ENCODE measurements around the gene OR2H2. TPM values are rescaled to one million over a fixed set of nuclear protein-coding genes. Genes with fewer than 3 reads are reported as not detected.

The OR2H2 gene
- total RNA-seq, 2 experiments from 2014 or later = not detected

DNA sequence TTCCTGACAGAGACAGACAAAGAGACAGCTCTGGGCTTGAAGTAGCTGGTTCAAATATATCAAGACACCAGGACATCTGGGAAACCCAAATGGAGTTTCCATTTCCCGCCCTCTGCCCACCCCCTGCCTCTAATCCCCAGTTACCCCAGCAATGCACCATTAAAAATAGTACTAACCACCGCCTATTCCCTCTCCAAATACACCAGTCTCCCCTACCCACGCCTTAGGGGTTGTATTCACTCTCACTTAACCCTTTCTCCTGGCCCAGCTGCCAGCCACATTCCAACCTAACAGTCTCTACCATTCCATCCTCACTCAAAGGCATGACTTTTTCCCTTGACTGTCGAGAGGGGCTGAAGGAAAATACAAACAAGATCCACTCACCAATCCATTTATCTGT, 25.6 kb downstream of the OR2H2 start:
- H3K36me3 Mint-ChIP-seq = peaks cover 9% of the 10 kb centered on the region

DNA sequence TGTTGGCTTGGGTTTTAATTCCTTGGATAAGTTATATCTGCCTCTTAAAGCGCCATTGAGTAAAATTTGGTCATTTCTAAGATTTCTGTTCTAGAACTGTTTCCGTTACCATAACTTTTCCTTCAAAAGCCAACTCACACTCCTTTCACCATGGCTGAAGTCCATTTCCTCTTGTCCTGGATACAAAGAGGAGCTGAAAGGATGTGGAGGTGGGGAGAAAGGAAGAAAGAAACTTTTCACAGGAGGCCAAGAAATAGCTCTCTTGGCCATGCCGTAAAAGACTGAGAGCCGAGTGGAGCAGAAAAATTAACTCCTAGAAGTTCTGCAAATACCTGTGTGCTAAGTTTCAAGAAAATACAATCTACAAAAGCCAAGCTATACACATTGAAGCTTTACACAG, 26.5 kb downstream of the OR2H2 start:
- Mint-ChIP-seq H3K36me3 (peaks cover 9% of the 10 kb centered on the region), H3K27me3 (no peaks in the 10 kb centered on the region), H3K4me3 (no peak overlapping the region), H3K4me1 (no peaks in the 10 kb centered on the region), H3K27ac (no peak overlapping the region), H3K9me3 (no peaks in the 10 kb centered on the region)
- DNase-seq = no peak

More for the DNA sequence above, 25.6 kb downstream of the OR2H2 start:
- H3K4me1 Mint-ChIP-seq = no peaks in the 10 kb centered on the region
- H3K27me3 Mint-ChIP-seq = no peaks in the 10 kb centered on the region
- H3K4me3 Mint-ChIP-seq = no peak overlapping the region
- H3K27ac Mint-ChIP-seq = no peak overlapping the region
- DNase-seq = no peak
- H3K9me3 Mint-ChIP-seq = no peaks in the 10 kb centered on the region

DNA sequence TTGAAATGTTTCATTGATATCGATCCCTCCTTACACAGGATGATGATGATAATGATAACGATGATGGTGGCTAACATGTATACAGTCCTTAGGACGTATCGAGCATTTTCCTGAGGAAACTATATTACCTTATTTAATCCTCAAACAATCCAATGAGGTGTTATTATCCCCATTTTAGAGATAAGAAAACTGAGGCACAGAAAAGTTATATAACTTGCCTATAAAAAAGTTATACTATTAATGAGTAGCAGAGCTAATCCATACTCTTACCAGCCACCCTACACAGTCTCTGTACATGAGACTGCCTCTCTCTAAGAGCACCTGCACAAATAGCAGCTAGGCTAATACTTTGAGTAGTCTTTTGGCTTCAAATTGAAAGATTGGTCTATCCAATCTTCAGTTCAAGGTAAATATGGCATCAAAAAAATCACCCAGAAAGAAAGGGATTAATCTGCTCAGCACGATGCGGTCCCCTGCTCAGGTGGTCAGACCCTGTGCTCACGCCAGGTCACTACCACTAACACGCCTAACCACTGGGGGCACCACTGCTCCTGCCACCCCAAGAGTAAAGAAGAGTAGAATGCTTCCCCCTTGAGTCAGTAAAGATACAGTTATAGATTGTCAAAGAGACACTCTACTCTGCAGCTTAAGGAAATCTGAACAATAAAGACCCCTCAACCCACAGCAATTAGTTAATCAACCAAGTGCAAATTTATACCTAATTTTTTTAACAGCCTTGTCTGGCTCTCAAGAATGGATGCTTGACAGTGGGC, 33.0 kb downstream of the OR2H2 start:
- DNase-seq = no peak
- H3K4me1 Mint-ChIP-seq = no peaks in the 10 kb centered on the region
- H3K27ac Mint-ChIP-seq = no peak overlapping the region
- no peaks in the 10 kb centered on the region for H3K9me3 Mint-ChIP-seq
- peaks cover 4% of the 10 kb centered on the region for H3K36me3 Mint-ChIP-seq
- H3K27me3 Mint-ChIP-seq = no peaks in the 10 kb centered on the region
- H3K4me3 Mint-ChIP-seq = no peak overlapping the region

DNA sequence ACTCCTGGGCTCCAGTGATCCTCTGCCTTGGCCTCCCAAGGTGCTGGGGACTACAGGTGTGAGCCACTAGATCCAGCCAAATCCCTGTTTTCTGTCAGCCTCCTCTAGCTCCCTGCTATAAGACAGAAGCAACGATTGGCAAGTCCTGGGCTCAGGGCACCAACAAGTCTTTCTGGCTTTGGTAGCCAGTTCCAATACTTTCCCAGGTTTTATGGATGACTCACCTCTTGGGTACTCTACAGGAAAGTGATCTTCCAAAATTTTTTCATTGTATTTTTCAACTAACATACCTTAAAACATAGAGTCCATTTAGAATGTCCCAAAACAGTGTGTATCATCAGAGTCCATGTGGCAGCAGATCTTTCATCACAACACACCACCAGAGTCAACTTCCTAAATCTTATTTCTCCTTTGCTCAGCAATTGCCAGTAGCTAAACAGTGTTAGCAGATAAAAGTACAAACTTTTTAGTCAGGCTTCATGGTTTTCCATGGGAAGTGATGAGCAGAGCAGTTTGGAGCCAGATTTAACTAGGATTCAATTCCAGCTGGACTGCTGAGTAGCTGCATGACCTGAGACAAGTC, 34.7 kb downstream of the OR2H2 start:
- Mint-ChIP-seq H3K4me3 (no peak overlapping the region), H3K9me3 (no peaks in the 10 kb centered on the region), H3K4me1 (no peaks in the 10 kb centered on the region), H3K36me3 (no peaks in the 10 kb centered on the region), H3K27me3 (no peaks in the 10 kb centered on the region), H3K27ac (no peak overlapping the region)
- no peak for DNase-seq

DNA sequence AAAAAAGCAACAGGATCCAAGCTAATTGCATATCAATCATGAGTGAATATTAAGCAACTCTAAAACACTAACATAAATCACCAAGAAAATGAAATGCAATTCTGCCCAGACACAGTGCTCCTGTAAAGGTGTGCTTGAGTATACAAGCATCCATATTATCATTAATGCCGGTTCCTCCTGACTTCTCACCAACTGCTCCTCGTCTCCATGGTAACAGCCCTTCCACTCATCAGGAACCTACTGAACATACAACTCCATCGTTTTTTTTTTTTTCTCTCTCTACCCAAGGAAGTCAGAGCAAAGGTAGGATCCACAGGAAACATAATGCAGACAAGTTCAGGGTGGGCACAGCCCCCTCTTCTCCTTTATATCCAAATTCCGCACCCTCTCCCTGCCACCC, 35.7 kb downstream of the OR2H2 start:
- H3K9me3 Mint-ChIP-seq = no peaks in the 10 kb centered on the region
- H3K4me3 Mint-ChIP-seq = no peak overlapping the region
- H3K27me3 Mint-ChIP-seq = no peaks in the 10 kb centered on the region
- no peak for DNase-seq
- H3K36me3 Mint-ChIP-seq = no peaks in the 10 kb centered on the region
- no peaks in the 10 kb centered on the region for H3K4me1 Mint-ChIP-seq
- no peak overlapping the region for H3K27ac Mint-ChIP-seq

DNA sequence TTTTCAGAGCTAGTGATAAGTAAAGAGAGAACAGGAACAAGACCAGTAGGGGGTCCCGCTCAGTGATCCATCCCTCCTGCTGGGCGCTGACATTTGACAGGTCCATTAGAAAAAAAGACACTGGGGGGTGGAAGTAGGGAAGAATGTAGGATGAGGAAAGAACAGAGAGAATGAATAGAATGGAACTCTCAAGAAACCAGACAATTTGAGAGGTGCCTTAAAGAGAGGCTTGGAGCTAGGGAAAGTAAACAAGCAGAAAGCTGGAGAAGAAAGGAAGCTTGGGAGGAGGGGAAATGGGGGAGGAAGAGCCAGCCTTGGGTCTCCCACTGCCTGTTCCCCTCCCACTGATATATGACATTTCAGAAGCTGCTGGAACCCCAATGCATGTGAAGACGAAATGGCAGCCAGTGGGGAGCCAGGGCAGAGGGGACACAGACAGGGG, 39.6 kb downstream of the OR2H2 start:
- H3K36me3 Mint-ChIP-seq = no peaks in the 10 kb centered on the region
- H3K9me3 Mint-ChIP-seq = no peaks in the 10 kb centered on the region
- H3K4me3 Mint-ChIP-seq = no peak overlapping the region
- peaks cover 12% of the 10 kb centered on the region for H3K4me1 Mint-ChIP-seq
- DNase-seq = no peak
- peaks cover 6% of the 10 kb centered on the region for H3K27me3 Mint-ChIP-seq
- H3K27ac Mint-ChIP-seq = no peak overlapping the region

DNA sequence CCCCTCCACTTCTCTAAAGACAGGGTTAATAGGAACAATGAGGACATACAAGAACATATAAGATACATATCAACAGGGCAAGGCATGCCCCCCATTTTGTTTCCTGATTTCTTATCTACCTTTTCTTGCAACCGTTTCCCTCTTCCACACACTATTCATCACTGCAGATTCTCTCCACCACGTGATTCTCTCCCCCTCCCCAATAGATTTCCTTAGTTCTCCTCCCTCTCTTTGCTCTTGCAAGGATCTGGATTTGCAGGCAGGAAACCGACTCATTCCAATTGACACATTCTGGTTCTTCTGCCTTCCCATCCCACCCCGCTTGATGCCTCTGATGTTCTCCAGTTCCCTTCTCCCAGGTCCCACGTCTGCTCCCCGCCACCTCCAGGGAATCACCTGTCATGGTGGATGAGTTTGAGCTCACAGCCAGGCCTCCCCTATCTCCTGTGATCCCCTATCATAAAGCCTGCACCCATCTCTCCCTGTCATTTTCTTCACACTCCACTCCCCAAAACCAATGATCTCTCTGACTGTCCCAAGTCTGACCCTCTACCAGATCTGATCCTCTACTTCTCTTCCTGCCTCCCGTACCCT, 40.5 kb downstream of the OR2H2 start:
- Mint-ChIP-seq H3K27ac (no peak overlapping the region), H3K4me1 (peaks cover 13% of the 10 kb centered on the region), H3K27me3 (peaks cover 6% of the 10 kb centered on the region), H3K36me3 (peaks cover 1% of the 10 kb centered on the region), H3K4me3 (no peak overlapping the region), H3K9me3 (no peaks in the 10 kb centered on the region)
- no peak for DNase-seq

DNA sequence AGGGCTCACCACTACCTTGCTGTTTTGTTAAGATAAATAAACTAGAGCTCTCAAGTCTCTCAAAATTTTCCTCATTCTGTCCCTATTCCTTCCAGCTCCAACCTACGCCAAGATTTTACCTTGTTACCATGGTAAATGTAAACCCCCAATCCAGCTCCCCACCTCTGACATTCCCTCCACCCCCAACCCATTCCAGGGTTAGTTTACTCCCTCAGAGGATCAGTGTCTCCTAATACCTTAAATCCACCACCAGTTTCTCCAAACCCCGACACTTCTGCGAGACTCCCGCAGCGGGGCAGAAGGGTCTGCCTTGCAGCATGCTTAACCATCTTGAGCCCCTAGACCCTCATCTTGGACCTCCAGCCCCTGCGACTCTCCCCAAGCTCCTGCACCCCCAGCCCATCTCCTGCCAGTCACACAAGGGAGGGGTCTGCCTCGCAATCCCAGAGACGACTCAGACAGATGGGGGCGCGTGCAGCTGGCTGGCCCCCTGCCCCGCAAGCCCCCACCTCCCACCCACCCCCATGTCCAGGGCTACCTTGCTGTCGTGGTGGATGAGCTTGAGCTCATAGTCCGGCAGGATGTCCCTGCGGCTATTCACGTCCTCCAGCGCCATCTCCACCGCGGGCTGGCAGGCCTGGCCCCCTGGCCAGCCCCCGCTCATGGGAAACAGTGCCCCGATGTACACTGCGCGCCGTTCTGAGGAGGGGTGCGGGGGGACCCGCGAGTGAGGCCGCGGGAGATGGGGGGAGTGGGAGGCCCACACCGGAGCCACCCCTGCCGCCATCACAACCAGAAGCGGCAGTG, 42.2 kb downstream of the OR2H2 start:
- H3K27ac Mint-ChIP-seq = no peak overlapping the region
- H3K4me3 Mint-ChIP-seq = peak overlapping the region; percentile 2
- peaks cover 26% of the 10 kb centered on the region for H3K4me1 Mint-ChIP-seq
- H3K27me3 Mint-ChIP-seq = peaks cover 10% of the 10 kb centered on the region
- H3K36me3 Mint-ChIP-seq = peaks cover 1% of the 10 kb centered on the region
- no peak for DNase-seq
- H3K9me3 Mint-ChIP-seq = no peaks in the 10 kb centered on the region

DNA sequence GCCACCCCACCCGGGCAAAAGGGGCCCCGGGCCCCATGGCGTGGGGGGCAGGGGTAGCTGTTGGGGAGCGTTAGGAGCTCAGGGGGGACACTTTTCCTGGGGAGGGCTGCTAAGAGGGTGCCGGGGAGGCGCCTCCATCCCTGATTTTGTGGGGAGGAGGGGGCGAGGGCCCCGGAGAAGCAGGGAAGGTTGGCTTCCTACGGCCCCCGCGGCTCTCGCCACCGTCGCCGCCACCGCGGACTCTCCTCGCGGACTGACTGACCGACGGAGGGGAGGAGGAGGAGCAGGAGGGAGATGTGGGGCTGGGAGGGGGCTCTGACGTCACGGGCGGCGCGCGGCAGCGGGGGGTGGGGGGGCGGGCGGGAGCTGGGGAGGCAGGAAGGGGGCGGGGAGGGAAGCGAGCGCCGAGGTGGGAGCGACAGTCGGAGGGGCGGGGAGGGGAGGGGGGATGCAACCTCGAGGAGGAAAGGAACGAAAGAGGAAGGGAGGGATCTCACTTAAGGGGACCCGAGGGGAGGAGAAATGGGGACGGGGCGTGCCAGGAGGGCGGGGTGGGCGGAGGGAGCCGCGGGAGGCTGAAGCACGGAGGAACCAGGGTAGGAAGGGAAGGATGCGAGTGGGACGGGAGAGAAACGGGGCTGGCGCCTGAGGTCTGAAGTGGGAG, 43.0 kb downstream of the OR2H2 start:
- H3K9me3 Mint-ChIP-seq = no peaks in the 10 kb centered on the region
- H3K27me3 Mint-ChIP-seq = peaks cover 10% of the 10 kb centered on the region
- peaks cover 26% of the 10 kb centered on the region for H3K4me1 Mint-ChIP-seq
- peak; percentile 44 for DNase-seq
- no peak overlapping the region for H3K27ac Mint-ChIP-seq
- H3K4me3 Mint-ChIP-seq = peak overlapping the region; percentile 89
- H3K36me3 Mint-ChIP-seq = peaks cover 1% of the 10 kb centered on the region

DNA sequence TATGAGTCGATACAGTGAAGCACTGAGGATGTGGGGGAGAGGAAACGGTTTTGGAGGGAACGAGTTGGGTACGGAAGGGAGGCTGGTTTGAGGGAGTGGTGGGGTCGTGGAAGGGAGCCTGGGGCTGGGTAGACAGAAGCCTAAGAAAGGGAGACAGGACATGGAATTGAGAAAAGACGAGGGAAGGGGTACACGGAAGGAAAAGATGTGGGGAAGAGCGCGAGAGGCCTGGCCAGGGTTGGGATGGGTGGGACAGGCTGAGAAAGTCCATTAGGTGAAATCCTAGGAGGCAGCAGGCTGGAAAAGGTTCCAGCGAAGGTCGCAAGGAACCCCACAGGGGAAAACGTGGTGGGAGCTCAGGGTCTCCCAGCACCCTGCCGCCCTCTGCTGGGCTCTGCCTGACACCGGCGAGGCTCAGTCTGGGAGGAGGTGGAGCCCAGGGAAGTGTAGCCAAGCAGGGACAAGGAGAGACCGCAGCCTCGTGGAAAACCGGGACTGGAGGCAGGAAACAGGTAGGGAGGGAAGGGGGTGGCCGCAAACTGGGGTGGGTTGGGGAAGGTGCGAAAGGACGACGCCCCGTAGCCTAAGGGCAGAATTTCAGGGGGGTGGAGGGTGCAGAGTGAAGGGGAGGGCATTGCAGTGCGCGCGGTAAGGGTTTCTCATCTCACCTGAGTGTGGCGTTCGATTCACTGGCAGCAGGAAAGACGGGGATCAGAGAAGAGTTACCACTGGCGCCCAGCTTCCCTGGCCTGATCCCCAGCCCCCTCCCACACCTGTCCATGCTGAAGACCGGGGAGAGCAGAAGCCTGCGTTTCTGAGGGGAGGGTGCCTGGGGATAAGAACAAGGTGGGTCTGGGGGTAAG, 43.7 kb downstream of the OR2H2 start:
- peak overlapping the region; percentile 77 for H3K27ac Mint-ChIP-seq
- peaks cover 1% of the 10 kb centered on the region for H3K36me3 Mint-ChIP-seq
- peaks cover 10% of the 10 kb centered on the region for H3K27me3 Mint-ChIP-seq
- H3K4me3 Mint-ChIP-seq = peak overlapping the region; percentile 89
- peak; percentile 67 for DNase-seq
- H3K9me3 Mint-ChIP-seq = no peaks in the 10 kb centered on the region
- H3K4me1 Mint-ChIP-seq = peaks cover 31% of the 10 kb centered on the region

DNA sequence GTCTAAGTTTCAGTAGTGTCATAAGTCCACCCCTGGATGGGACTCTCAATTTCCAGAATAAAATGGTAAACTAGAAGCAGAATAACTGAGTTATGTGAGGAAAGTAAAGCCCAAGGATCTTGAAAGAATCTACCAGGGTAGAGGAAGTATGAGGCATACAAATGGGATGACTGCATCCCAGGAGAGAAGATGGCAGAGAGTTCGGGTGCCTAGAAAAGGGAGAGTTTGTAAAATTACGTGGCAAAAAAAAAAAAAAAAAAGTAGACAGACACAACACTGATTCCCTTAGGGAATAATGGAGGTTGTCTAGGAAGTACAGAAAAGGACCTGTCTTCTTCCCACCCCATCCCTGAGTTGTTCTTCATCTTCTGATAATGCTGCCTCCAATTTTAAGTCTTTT, 44.6 kb downstream of the OR2H2 start:
- H3K27me3 Mint-ChIP-seq = peaks cover 10% of the 10 kb centered on the region
- peaks cover 33% of the 10 kb centered on the region for H3K4me1 Mint-ChIP-seq
- DNase-seq = no peak
- H3K27ac Mint-ChIP-seq = no peak overlapping the region
- no peaks in the 10 kb centered on the region for H3K9me3 Mint-ChIP-seq
- peaks cover 1% of the 10 kb centered on the region for H3K36me3 Mint-ChIP-seq
- H3K4me3 Mint-ChIP-seq = peak overlapping the region; percentile 89

DNA sequence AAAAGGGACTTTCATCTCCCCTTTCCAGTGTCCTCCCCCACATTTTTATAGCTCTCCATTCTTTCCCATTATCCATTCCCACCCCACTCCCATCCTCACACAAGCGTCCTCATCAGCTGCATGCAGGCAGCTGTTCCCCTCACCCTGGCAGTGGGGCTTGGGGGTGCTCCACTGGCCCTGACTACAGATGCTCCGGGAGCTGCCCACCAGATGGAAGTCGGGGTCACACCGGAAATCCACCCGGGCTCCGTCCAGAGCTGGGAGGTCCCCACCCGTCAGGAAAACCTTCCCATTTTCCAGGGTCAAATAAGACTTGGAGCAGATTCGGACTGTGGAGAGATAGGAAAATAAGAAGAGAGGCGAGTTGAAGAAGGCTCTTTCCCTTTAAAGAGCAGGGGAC, 45.4 kb downstream of the OR2H2 start:
- no peak overlapping the region for H3K4me3 Mint-ChIP-seq
- H3K27me3 Mint-ChIP-seq = peaks cover 10% of the 10 kb centered on the region
- DNase-seq = no peak
- peaks cover 33% of the 10 kb centered on the region for H3K4me1 Mint-ChIP-seq
- peaks cover 1% of the 10 kb centered on the region for H3K36me3 Mint-ChIP-seq
- H3K27ac Mint-ChIP-seq = no peak overlapping the region
- no peaks in the 10 kb centered on the region for H3K9me3 Mint-ChIP-seq

DNA sequence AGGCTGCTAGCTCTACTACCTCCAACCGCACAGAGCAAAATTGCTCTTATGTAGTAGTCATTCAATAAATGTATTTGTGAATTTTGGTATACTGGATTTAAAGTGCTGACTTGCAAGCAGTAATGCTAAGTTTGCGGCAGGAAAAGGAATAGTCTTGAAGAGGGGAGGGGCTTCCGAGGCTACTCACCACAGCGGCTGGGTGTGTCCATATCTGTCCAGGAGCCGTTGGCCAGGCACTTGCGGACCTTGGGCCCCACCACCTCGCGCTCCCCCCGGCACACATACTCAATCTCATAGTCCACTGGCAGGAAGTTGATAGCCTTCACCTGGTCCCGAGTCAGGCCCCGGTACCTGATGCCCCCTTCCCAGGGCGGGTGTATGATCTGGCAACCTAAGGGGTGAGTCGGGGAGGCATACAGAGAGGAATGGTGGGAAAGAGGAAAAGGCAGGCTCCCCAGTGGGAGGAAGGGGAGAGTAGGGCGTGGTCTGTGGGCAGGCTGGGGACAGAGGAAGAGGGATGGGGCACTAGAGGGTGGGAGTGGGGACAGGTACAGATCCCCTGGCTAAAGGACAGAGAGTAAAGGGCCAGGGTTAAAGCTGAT, 46.4 kb downstream of the OR2H2 start:
- peaks cover 33% of the 10 kb centered on the region for H3K4me1 Mint-ChIP-seq
- H3K4me3 Mint-ChIP-seq = peak overlapping the region; percentile 80
- no peaks in the 10 kb centered on the region for H3K9me3 Mint-ChIP-seq
- no peak for DNase-seq
- peaks cover 1% of the 10 kb centered on the region for H3K36me3 Mint-ChIP-seq
- peaks cover 10% of the 10 kb centered on the region for H3K27me3 Mint-ChIP-seq
- no peak overlapping the region for H3K27ac Mint-ChIP-seq
